ENCODE data around the gene SYNGR3.

SYNGR3 gene

GRCh38 chr16:1998852-1999801, 9.4 kb downstream of the SYNGR3 start:
- peaks cover 14% of the 10 kb centered on the region for H3K79me2 ChIP-seq (ENCODE audit: low read length)
- no peaks in the 10 kb centered on the region for H4K20me1 ChIP-seq (ENCODE audit: insufficient read depth, low read length)
- TF ChIP-seq EZH2 (optimal IDR thresholded peaks at IDR 0.05; ENCODE audit: low read depth, low read length) (no peak), CTCF (IDR thresholded peaks at IDR 0.05; ENCODE audit: low read length) (no peak), EZH2phosphoT487 (IDR thresholded peaks at IDR 0.05; ENCODE audit: low read length) (no peak)
- no peak overlapping the region for H2AFZ ChIP-seq (ENCODE audit: low read length)
- H3K27ac ChIP-seq (ENCODE audit: low read length) = no peak overlapping the region
- H3K27me3 ChIP-seq (replicated peaks; ENCODE audit: insufficient read depth, low read length) = no peaks in the 10 kb centered on the region
- no peak for DNase-seq
- no peaks in the 10 kb centered on the region for H3K9me3 ChIP-seq (replicated peaks; ENCODE audit: insufficient read depth, low read length)
- no peak overlapping the region for H3K4me2 ChIP-seq (ENCODE audit: low read depth, low read length)
- H3K4me3 ChIP-seq (ENCODE audit: low read length) = no peak overlapping the region
- no peaks in the 10 kb centered on the region for H3K36me3 ChIP-seq (replicated peaks; ENCODE audit: insufficient read depth, low read length)
- H3K9me2 ChIP-seq (replicated peaks; ENCODE audit: insufficient read depth, low read length) = no peaks in the 10 kb centered on the region
- no peaks in the 10 kb centered on the region for H3K4me1 ChIP-seq (ENCODE audit: low read length)
- H3K9ac ChIP-seq (ENCODE audit: low read length) = no peak overlapping the region
- peaks cover under 1% of the 10 kb centered on the region; the same call in 1 of the 2 replicates for H3F3A ChIP-seq (ENCODE audit: insufficient read depth, low read length)

- no peak overlapping the region for H3K9ac ChIP-seq (ENCODE audit: low read length)
- no peak overlapping the region for H3K4me3 ChIP-seq (ENCODE audit: low read length)
- no peaks in the 10 kb centered on the region for H4K20me1 ChIP-seq (ENCODE audit: insufficient read depth, low read length)
- H3K4me1 ChIP-seq (ENCODE audit: low read length) = no peaks in the 10 kb centered on the region
- H3F3A ChIP-seq (ENCODE audit: insufficient read depth, low read length) = no peaks in the 10 kb centered on the region
- no peak overlapping the region for H2AFZ ChIP-seq (ENCODE audit: low read length)
- TF ChIP-seq EZH2 (optimal IDR thresholded peaks at IDR 0.05; ENCODE audit: low read depth, low read length) (no peak), CTCF (IDR thresholded peaks at IDR 0.05; ENCODE audit: low read length) (no peak), EZH2phosphoT487 (IDR thresholded peaks at IDR 0.05; ENCODE audit: low read length) (no peak)
- peaks cover 22% of the 10 kb centered on the region for H3K79me2 ChIP-seq (ENCODE audit: low read length)
- no peaks in the 10 kb centered on the region for H3K36me3 ChIP-seq (replicated peaks; ENCODE audit: insufficient read depth, low read length)
- DNase-seq = no peak
- H3K4me2 ChIP-seq (ENCODE audit: low read depth, low read length) = no peak overlapping the region
- no peaks in the 10 kb centered on the region for H3K9me2 ChIP-seq (replicated peaks; ENCODE audit: insufficient read depth, low read length)
- H3K27ac ChIP-seq (ENCODE audit: low read length) = no peak overlapping the region
- H3K9me3 ChIP-seq (replicated peaks; ENCODE audit: insufficient read depth, low read length) = no peaks in the 10 kb centered on the region
- H3K27me3 ChIP-seq (replicated peaks; ENCODE audit: insufficient read depth, low read length) = no peaks in the 10 kb centered on the region
Measured at GRCh38 chr16:1999866-2000514, 10.2 kb downstream of the SYNGR3 start.

GRCh38 chr16:2001035-2001434, 11.3 kb downstream of the SYNGR3 start:
- no peaks in the 10 kb centered on the region; the same call in 1 of the 2 replicates for H4K20me1 ChIP-seq (ENCODE audit: insufficient read depth, low read length)
- H2AFZ ChIP-seq (ENCODE audit: low read length) = no peak overlapping the region
- TF ChIP-seq EZH2phosphoT487 (IDR thresholded peaks at IDR 0.05; ENCODE audit: low read length) (no peak), CTCF (IDR thresholded peaks at IDR 0.05; ENCODE audit: low read length) (no peak), EZH2 (optimal IDR thresholded peaks at IDR 0.05; ENCODE audit: low read depth, low read length) (no peak)
- no peaks in the 10 kb centered on the region for H3K36me3 ChIP-seq (replicated peaks; ENCODE audit: insufficient read depth, low read length)
- no peak overlapping the region for H3K4me3 ChIP-seq (ENCODE audit: low read length)
- DNase-seq = no peak
- H3K9me2 ChIP-seq (replicated peaks; ENCODE audit: insufficient read depth, low read length) = no peaks in the 10 kb centered on the region
- no peaks in the 10 kb centered on the region for H3K4me1 ChIP-seq (ENCODE audit: low read length)
- H3K27me3 ChIP-seq (replicated peaks; ENCODE audit: insufficient read depth, low read length) = no peaks in the 10 kb centered on the region
- H3K9ac ChIP-seq (ENCODE audit: low read length) = no peak overlapping the region
- peaks cover 33% of the 10 kb centered on the region for H3K79me2 ChIP-seq (ENCODE audit: low read length)
- no peak overlapping the region for H3K27ac ChIP-seq (ENCODE audit: low read length)
- no peaks in the 10 kb centered on the region for H3F3A ChIP-seq (ENCODE audit: insufficient read depth, low read length)
- H3K9me3 ChIP-seq (replicated peaks; ENCODE audit: insufficient read depth, low read length) = no peaks in the 10 kb centered on the region
- no peak overlapping the region for H3K4me2 ChIP-seq (ENCODE audit: low read depth, low read length)

Data from MM.1S (cell line).